ENCODE data around the gene UNC5B.

Gene UNC5B

DNA sequence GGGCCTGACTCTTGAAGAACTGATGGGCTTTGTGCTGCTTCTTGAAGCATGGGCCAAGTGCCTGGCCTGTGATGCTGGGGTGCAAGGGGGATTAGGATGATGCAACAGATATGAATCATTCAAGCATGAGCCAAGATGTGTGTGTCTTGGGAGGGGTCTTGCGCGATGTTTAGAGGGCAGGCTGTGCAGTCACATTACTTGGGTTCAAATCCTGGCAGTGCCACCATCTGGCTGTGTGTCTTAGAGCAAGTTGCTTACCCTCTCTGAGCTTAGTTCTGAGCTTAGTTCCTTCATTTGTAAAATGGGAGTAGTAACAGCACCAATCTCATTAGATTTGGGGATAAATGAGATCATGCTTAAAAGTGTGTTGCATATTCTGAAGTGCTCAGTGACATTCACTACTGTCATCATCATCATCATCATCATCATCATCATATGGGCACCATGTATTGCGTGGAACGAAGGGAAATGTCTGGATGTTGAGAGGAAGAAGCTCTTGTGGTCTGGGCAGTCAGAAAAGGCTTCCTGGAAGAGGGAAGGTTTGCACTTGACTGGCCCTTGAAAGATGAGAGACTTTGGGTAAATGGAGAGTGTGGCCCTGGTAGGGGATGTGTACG, 9.3 kb downstream of the UNC5B start:
- DNase-seq (ENCODE audit: low read depth) = no peak

DNA sequence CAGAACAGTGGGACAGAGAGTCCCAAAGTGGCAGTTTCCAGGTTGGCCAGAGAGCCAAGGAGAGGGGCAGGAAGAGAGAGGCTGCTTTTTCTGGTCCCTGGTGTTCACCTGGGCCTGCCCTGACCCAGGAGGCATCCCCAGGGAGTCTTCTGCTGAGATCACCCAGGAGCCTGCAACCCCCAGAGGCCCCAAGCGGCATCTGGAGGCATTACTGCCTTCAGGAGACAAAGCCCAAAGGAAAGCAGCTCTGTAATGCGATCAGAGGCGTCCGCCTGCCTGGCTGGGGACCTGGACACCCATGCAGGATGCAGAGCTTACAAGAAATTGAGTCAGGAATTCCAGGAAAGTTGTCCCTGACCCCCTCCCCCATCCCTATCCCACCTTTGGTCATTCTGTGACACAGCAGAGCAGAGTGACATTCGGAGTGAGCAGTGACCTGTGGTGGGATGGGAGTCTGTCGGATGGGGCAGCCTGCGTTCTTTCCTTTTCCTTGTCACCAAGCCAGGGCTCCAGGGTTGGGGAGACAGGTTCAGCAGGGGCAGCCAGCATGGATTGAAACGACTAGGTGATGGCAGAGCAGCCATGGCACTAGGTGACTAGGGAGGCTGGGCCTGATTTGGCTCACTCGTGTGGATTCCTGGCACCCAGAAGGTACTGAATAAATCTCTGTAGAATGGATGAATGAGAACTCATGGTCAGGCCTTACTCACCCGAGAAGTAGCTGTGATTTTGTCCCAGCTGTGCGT, 10.4 kb downstream of the UNC5B start:
- no peak overlapping the region for H3K4me3 ChIP-seq (ENCODE audit: low read depth, low read length)
- no peak for DNase-seq (ENCODE audit: low read depth)
- TF ChIP-seq, protein P1, sequence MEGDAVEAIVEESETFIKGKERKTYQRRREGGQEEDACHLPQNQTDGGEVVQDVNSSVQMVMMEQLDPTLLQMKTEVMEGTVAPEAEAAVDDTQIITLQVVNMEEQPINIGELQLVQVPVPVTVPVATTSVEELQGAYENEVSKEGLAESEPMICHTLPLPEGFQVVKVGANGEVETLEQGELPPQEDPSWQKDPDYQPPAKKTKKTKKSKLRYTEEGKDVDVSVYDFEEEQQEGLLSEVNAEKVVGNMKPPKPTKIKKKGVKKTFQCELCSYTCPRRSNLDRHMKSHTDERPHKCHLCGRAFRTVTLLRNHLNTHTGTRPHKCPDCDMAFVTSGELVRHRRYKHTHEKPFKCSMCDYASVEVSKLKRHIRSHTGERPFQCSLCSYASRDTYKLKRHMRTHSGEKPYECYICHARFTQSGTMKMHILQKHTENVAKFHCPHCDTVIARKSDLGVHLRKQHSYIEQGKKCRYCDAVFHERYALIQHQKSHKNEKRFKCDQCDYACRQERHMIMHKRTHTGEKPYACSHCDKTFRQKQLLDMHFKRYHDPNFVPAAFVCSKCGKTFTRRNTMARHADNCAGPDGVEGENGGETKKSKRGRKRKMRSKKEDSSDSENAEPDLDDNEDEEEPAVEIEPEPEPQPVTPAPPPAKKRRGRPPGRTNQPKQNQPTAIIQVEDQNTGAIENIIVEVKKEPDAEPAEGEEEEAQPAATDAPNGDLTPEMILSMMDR (IDR thresholded peaks at IDR 0.05; ENCODE audit: low read depth, low read length, missing control alignments) = peak; percentile 45

More for the DNA sequence above, 9.3 kb downstream of the UNC5B start:
- TF ChIP-seq, protein P1 (IDR thresholded peaks at IDR 0.05; ENCODE audit: low read depth, low read length, missing control alignments) = no peak
- H3K4me3 ChIP-seq (ENCODE audit: low read depth, low read length) = no peak overlapping the region

DNA sequence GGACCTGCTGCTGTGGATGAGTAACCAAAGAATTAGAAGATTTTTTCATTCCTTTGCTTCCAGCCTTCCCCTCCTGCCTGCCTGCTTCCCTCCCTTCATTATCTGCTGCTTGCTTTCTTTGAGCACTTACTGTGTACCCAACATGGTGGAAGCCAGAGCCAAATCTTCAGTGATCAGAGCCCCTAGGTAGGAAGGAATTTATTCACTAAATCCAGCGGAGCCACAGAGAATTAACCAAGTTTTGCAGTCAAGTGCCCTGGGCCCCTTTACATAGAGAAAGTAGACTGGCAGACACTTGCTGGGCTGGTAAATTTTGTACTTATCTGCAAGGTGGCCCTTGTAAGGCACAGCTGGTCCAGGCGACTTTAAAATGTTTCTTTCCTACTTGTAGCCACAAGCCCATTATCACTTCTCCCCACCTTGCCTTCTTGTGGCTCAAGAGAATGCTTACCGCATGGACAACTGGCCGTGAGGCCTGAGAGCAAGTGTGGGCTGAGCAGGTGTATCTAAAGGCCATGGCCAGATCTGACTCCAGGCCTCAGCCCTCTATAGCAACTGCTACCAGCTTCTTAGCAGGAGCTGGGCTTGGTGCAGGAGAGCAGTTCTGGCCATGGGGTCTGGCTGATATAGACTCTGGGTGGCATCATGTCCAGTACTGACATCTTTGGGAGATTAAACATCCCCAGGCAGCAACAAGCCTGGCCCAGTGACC, 11.1 kb downstream of the UNC5B start:
- TF ChIP-seq, protein P1 (IDR thresholded peaks at IDR 0.05; ENCODE audit: low read depth, low read length, missing control alignments) = no peak
- no peak for DNase-seq (ENCODE audit: low read depth)
- H3K4me3 ChIP-seq (ENCODE audit: low read depth, low read length) = no peak overlapping the region

DNA sequence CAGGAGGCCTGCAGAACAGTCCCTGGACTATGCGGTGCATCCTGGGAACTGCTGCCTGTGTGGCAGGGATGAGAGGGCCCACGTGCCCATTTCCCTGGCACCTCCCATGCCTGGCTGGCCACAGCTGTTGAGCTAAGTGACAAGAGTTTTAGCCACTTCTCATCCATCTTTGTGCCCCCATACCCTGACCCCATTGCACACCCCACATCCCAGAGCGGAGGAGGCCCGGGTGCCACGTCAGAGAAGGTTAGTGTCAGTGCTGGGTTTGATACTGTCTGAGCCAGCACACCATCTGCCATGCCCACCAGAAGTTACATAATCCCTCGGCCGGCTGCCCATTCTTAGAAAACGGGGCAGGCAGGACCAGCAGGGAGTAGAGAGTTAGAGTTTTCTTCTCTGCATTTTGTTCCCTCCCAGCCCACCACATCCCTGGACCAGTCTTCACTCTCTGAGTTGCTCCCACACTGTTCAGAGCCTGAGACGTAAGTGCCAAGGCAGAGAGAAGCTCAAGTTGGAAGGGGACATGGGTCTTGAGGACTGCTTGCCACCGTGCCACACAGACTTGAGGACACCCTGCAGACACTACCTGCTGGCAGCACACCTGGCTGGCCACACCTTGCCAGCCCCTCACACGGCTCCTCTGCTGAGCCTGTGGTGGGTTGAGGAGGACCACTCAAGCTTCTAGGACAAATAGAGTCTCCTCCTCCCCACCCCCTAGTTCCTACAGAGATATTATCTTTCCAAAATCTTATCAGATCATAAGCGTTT, 13.1 kb downstream of the UNC5B start:
- DNase-seq (ENCODE audit: low read depth) = no peak
- H3K4me3 ChIP-seq (ENCODE audit: low read depth, low read length) = no peak overlapping the region
- TF ChIP-seq, protein P1 (IDR thresholded peaks at IDR 0.05; ENCODE audit: low read depth, low read length, missing control alignments) = no peak

DNA sequence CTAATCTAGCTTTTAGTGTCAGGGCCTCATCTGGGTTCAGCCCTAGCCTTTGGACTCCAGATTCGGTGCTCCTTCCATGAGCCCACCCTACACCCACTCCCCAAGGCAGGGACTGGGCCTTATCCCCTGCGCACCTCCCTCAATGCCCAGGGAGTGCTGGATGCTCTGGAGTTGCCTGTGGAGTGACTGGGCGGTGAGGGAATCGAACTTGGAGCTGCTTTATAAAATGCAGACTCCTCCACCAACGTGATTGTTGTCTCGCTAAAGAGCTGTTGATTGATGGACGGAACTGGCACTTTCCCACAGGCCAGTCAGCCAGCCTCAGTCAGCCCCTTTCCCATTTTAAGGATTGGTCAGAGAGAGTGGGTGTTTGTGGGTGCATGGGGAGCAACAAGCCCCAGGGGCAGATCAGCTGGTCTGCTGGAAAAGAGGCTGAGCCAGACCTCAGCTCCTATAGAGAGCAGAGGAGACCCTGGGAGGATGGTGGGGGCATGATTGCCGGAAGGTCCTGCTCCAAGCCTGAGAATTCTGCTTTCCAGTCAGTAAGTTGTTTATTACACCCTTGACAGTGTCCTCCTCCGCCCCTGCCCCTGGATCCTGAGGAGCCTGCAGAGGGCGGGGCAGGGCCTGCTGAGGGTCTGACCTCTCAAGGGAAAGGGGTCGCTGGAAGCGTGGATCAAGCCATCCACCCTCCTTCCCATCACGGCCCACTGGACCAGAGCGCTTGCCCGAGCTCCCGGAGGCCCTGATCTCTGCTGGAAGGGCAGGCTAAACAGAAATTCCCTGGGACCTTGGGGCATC, 16.7 kb downstream of the UNC5B start:
- TF ChIP-seq, protein P1 (IDR thresholded peaks at IDR 0.05; ENCODE audit: low read depth, low read length, missing control alignments) = no peak
- DNase-seq (ENCODE audit: low read depth) = no peak
- H3K4me3 ChIP-seq (ENCODE audit: low read depth, low read length) = no peak overlapping the region
